Activated CD8-positive, alpha-beta memory T cell treated with anti-CD3 and anti-CD28 coated beads for 4 hours (primary cell): ENCODE data around the gene GATA2.

Experiments
- DNase-seq, 2 donors: peaks; one replicate each; pipeline ENCODE4 v3.0.0-alpha.2; 2020; ENCODE audit warnings: low read depth in 2 of 2

The GATA2 gene

GRCh38 chr3:128502712-128503111 is 9.7 kb upstream of the GATA2 start:
- no peak for DNase-seq

- DNase-seq, result no peak
Measured at GRCh38 chr3:128501431-128501830, 8.4 kb upstream of the GATA2 start.

GRCh38 chr3:128500556-128500955 is 7.6 kb upstream of the GATA2 start:
- DNase-seq, result no peak

GRCh38 chr3:128499724-128500275 is 6.8 kb upstream of the GATA2 start:
- no peak for DNase-seq

- DNase-seq, result no peak
Measured at GRCh38 chr3:128498901-128499530, 6.0 kb upstream of the GATA2 start.

GRCh38 chr3:128498127-128498626 is 5.2 kb upstream of the GATA2 start:
- no peak for DNase-seq

- peak; percentile 34 to 35 for DNase-seq
Measured at GRCh38 chr3:128497305-128498126, 4.5 kb upstream of the GATA2 start.

- no peak for DNase-seq
Measured at GRCh38 chr3:128496602-128497304, 3.8 kb upstream of the GATA2 start.

GRCh38 chr3:128496019-128496601 is 3.1 kb upstream of the GATA2 start:
- no peak for DNase-seq

GRCh38 chr3:128495435-128495970 is 2.5 kb upstream of the GATA2 start:
- DNase-seq, result no peak

GRCh38 chr3:128494367-128494650 is 1.3 kb upstream of the GATA2 start:
- DNase-seq, result no peak

GRCh38 chr3:128493570-128494366 is 767 bp upstream of the GATA2 start:
- DNase-seq, result no peak

GRCh38 chr3:128491941-128492670 is 895 bp downstream of the GATA2 start:
- DNase-seq, result no peak

- no peak for DNase-seq
Measured at GRCh38 chr3:128491691-128491940, 1.4 kb downstream of the GATA2 start.

GRCh38 chr3:128490915-128491690 is 1.9 kb downstream of the GATA2 start:
- no peak for DNase-seq

- no peak for DNase-seq
Measured at GRCh38 chr3:128490650-128490914, 2.4 kb downstream of the GATA2 start.

- no peak for DNase-seq
Measured at GRCh38 chr3:128489927-128490649, 2.9 kb downstream of the GATA2 start.

- DNase-seq, result no peak
Measured at GRCh38 chr3:128489674-128489926, 3.4 kb downstream of the GATA2 start.

GRCh38 chr3:128488991-128489673 is 3.9 kb downstream of the GATA2 start:
- DNase-seq, result no peak
